Measurements from ENCODE around the gene UVRAG.

DNA sequence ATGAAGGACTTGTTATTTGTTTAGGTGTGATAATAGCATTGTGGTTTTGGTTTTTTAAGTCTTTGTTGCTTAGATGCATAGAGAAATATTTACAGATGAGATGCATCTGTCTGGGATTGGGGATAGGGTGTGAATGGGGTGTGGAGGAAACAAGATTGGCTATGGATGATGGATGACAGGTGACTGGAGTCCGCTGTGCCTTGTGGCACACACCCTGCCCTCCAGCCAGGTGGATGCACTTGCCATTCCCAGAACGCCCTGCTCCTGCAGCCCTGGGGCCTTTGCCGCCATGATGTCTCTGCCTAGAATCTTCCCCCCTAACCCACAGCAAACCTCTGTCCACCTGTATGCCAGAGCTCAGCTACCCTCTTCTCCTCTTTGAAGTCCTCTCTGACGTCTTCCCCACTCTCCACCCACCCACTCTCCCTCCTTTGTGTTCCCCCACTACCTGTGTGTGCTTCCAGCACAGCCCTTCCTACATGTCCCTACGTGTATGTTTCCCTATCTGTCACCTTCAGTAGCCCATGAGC, 336.6 kb downstream of the UVRAG start:
- TF ChIP-seq CTCF (IDR thresholded peaks at IDR 0.05 in 4 of 5, conservative IDR thresholded peaks at IDR 0.05 in 1 of 5) (no peak), POLR2A (IDR thresholded peaks at IDR 0.05) (no peak)

All from gastrocnemius medialis (tissue), 4 donors.